GM12878 (cell line): ENCODE data around the gene DET1. TPM values are rescaled to one million over a fixed set of nuclear protein-coding genes. Genes with fewer than 3 reads are reported as not detected.
"Not testable (repeated sequence)": the region's sequence is repeated elsewhere in the genome, so short reads cannot be mapped to it uniquely, and the experiment has no call there.

Experiments used
- ATAC-seq: fragments of 200-7000 bp; cut with Tn5 transposase; 3 replicates; pipeline ENCODE4 v1.9.1; 2020; ENCODE audit warnings: mild to moderate bottlenecking, moderate library complexity
- BruUV-seq: library from RNA; stranded (reverse); fragments of 400-500 nt; replicated peaks from 2 replicates; lab custom pipeline; 2021; lab: Mats Ljungman, UMichigan
- CTCF ChIA-PET: fragments of 300-600 bp; sonication (Branson Sonifier 250); formaldehyde crosslinking; extraction: SDS; loops from one replicate; lab custom pipeline; 2021; ENCODE audit warnings: inconsistent platforms; lab: Yijun Ruan, JAX
- POLR2A ChIA-PET: fragments of 350-600 bp; formaldehyde crosslinking; extraction: SDS; loops from one replicate; lab custom pipeline; 2021; ENCODE audit warnings: inconsistent platforms; lab: Charles Lee
- RAD21 ChIA-PET: fragments of 300-600 bp; sonication (Branson Sonifier 250); formaldehyde crosslinking; loops from one replicate; lab custom pipeline; 2023; ENCODE audit warnings: antibody characterized with exemption; ENCODE audit not compliant: unreplicated experiment; lab: Charles Lee
- SMC1A ChIA-PET: fragments of 300-600 bp; sonication (Branson Sonifier 250); formaldehyde crosslinking; loops from one replicate; lab custom pipeline; 2023; ENCODE audit not compliant: unreplicated experiment, uncharacterized antibody; lab: Charles Lee
- DNase-seq: peaks from one replicate; pipeline ENCODE4 v3.0.0-alpha.2; 2011; ENCODE audit warnings: low read depth, low spot score
- FAIRE-seq: peaks from 3 replicates; lab custom pipeline; 2011; peaks lifted over from hg19 to GRCh38; lab: Jason Lieb, UNC
- H2AFZ ChIP-seq: 2 replicates; pipeline ENCODE4 v1.6.0; 2011; ENCODE audit warnings: low read depth, low read length, control low read depth; ENCODE audit not compliant: control insufficient read depth
- H3K27ac ChIP-seq: 2 replicates; pipeline ENCODE4 v1.5.1; 2011; ENCODE audit warnings: control low read depth; ENCODE audit not compliant: control insufficient read depth, insufficient read depth
- H3K27me3 ChIP-seq, 2 experiments: replicated peaks in 1 of 2; 2 replicates each; pipeline versions ENCODE4 v1.6.0 to v1.6.1; 2011; ENCODE audit warnings: low read length in 1 of 2; ENCODE audit not compliant: control insufficient read depth in 2 of 2, insufficient read depth in 2 of 2
- H3K36me3 ChIP-seq, 2 experiments: 2 replicates each; pipeline ENCODE4 v1.5.1; 2011; ENCODE audit warnings: low read length in 1 of 2; ENCODE audit not compliant: control insufficient read depth in 2 of 2, insufficient read depth in 2 of 2
- H3K4me1 ChIP-seq: 2 replicates; pipeline ENCODE4 v1.6.1; 2011; ENCODE audit warnings: mild to moderate bottlenecking, low read length, moderate library complexity, mixed read lengths; ENCODE audit not compliant: control insufficient read depth, insufficient read depth
- H3K4me2 ChIP-seq: 2 replicates; pipeline ENCODE4 v1.6.0; 2011; ENCODE audit warnings: control low read depth; ENCODE audit not compliant: control insufficient read depth, insufficient read depth
- H3K4me3 ChIP-seq: fragments of 200-600 bp; sonication (generic); 2 replicates; pipeline ENCODE4 v1.5.1; 2016
- H3K79me2 ChIP-seq: 2 replicates; pipeline ENCODE4 v1.6.0; 2011; ENCODE audit warnings: low read length; ENCODE audit not compliant: control insufficient read depth, insufficient read depth
- H3K9ac ChIP-seq: 2 replicates; pipeline ENCODE4 v1.8.0; 2011; ENCODE audit warnings: low read length, control low read depth, mixed read lengths; ENCODE audit not compliant: control insufficient read depth, insufficient read depth
- H3K9me3 ChIP-seq: replicated peaks from 3 replicates; pipeline ENCODE4 v1.5.1; 2011; ENCODE audit warnings: mild to moderate bottlenecking, low read length; ENCODE audit not compliant: control insufficient read depth, insufficient read depth
- H4K20me1 ChIP-seq: 2 replicates; pipeline ENCODE4 v1.6.0; 2011; ENCODE audit not compliant: control insufficient read depth, insufficient read depth
- WGBS: methylation state at CpG from one replicate; pipeline ENCODE4 v1.1.6; 2016; ENCODE audit warnings: low lambda C conversion rate; ENCODE audit not compliant: insufficient replicate concordance, insufficient coverage; ENCODE audit errors: missing lambda C conversion rate; 5-methylcytosine and 5-hydroxymethylcytosine counted together
- in situ Hi-C: fragments of 300-500 bp; cut with MboI; formaldehyde crosslinking; loops from 9 replicates; pipeline ENCODE4 v1.14.3; 2018; ENCODE audit warnings: mixed read lengths
- intact Hi-C: fragments of 100-400 bp; cut with micrococcal nuclease; formaldehyde crosslinking; loops from one replicate; pipeline ENCODE4 v1.14.2; 2022; ENCODE audit not compliant: unreplicated experiment
- polyA plus RNA-seq, 11 experiments: library from polyadenylated mRNA; depleted of rRNA in 4 of 11; unstranded in 6 of 11; stranded (reverse) in 5 of 11; fragments of >200 nt; fragmentation: Nextera tagmentation in 4 of 11; fragmentation: Illumina TruSeq in 1 of 11; extraction: Ambion mirVana in 4 of 11; extraction: Trizol in 1 of 11; gene quantifications; 1 replicate in 1 of 11; 2 replicates in 10 of 11; pipeline versions ENCODE4 v1.2.1 to v1.2.3, GENCODE V29; 2011 to 2016; ENCODE audit warnings: inconsistent platforms in 2 of 11, missing spikeins in 2 of 11, low read depth in 1 of 11
- total RNA-seq, 4 experiments: library from RNA; depleted of rRNA in 3 of 4; stranded (reverse); fragments of >200 nt in 3 of 4; fragmentation: Illumina TruSeq in 1 of 4; extraction: Trizol in 1 of 4; gene quantifications; 2 replicates each; pipeline versions ENCODE4 v1.2.1 to v1.2.3, GENCODE V29; 2013 to 2021

DET1 gene
- total and polyA plus RNA-seq, 10 of the 15 experiments (the other 5 are each of a cell fraction or from before 2014, with no cell fraction given), result 0.16 to 2.7 (median 1.4) TPM

DNA sequence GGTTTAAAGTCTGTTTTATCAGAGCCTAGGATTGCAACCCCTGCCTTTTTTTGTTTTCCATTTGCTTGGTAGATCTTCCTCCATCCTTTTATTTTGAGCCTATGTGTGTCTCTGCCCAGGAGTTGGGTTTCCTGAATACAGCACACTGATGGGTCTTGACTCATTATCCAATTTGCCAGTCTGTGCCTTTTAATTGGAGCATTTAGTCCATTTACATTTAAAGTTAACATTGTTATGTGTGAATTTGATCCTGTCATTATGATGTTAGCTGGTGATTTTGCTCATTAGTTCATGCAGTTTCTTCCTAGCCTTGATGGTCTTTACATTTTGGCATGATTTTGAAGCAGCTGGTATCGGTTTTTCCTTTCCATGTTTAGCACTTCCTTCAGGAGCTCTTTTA lies 11.5 kb upstream of the DET1 start:
- DNase-seq, H3K36me3 ChIP-seq, H3K9ac ChIP-seq, SMC1A ChIA-PET, H2AFZ ChIP-seq, H3K27me3 ChIP-seq, intact Hi-C loops, H4K20me1 ChIP-seq, H3K4me2 ChIP-seq, BruUV-seq, H3K79me2 ChIP-seq, H3K4me3 ChIP-seq, FAIRE-seq, H3K27ac ChIP-seq, POLR2A ChIA-PET, ATAC-seq, CTCF ChIA-PET, H3K9me3 ChIP-seq, in situ Hi-C loops, RAD21 ChIA-PET, H3K4me1 ChIP-seq: not testable (repeated sequence)
- WGBS, result 0% methylated on average over 1 of the region's 1 CpG

DNA sequence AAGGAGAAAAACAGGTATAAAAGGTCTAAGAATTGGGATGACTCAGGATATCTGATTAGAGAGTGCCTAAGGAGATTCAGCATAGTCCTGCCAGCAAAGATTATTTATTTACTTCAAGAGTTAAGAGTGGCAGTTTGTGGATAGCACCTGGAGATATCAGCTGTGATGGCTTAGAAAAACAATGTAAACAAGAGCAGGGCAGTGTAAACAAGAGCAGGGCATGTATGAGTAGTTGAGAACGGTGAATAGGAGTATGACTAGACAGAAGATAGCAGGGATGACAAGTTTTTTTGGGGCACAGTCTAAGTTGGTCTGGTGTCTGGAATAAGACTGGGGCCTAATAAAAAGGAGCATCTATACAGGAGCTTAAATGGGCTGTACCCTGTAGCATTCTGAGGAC lies 1.5 kb upstream of the DET1 start:
- H3K36me3 ChIP-seq, H3K79me2 ChIP-seq, H3K27ac ChIP-seq, RAD21 ChIA-PET, H3K4me3 ChIP-seq, SMC1A ChIA-PET, BruUV-seq, FAIRE-seq, DNase-seq, in situ Hi-C loops, H2AFZ ChIP-seq, H3K27me3 ChIP-seq, POLR2A ChIA-PET, H3K4me2 ChIP-seq, CTCF ChIA-PET, ATAC-seq, H3K9ac ChIP-seq, H4K20me1 ChIP-seq, H3K9me3 ChIP-seq, H3K4me1 ChIP-seq: not testable (repeated sequence)
- 89% methylated on average over 1 of the region's 1 CpG for WGBS
- intact Hi-C loops, result loop anchor here (5.0 kb wide), 1 partner anchor 74 kb away; the partner anchor contains the start of gene AEN

DNA sequence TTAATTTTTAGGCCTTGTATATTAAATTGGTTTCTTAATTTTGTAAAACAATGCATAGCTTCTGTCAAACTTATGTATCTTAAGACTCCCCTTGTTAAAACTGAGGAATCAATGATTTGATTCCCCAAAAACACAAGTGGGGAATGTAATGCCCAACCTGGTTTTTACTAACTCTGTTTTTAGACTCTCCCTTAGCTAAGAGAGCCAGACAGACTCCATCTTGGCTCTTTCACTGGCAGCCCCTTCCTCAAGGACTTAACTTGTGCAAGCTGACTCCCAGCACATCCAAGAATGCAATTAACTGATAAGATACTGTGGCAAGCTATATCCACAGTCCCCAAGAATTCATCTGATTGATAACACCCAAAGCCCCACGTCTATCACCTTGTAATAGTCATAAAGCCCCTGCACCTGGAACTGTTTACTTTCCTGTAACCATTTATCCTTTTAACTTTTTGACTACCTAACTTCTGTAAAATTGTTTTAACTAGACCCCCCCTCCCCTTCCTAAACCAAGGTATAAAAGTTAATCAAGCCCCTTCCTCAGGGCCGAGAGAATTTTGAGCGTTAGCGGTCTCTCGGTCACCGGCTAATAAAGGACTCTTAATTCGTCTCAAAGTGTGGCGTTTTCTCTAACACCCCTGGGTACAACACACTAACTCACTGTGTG lies 768 bp downstream of the DET1 start:
- H3K36me3 ChIP-seq, POLR2A ChIA-PET, H3K27me3 ChIP-seq, H3K9me3 ChIP-seq, H3K4me1 ChIP-seq, H4K20me1 ChIP-seq, H3K79me2 ChIP-seq, in situ Hi-C loops, ATAC-seq, DNase-seq, SMC1A ChIA-PET, FAIRE-seq, RAD21 ChIA-PET: not testable (repeated sequence)
- H3K4me3 ChIP-seq, result peak overlapping the region; percentile 84
- 2% methylated on average over 7 of the region's 8 CpGs for WGBS
- peak overlapping the region; percentile 83 for H3K9ac ChIP-seq
- CTCF ChIA-PET, result interaction anchor here (2.7 kb wide), 1 partner anchor 79 kb away, joined by 7 read pairs; no protein-coding TSS in a partner anchor
- peak overlapping the region; percentile 83 for H3K27ac ChIP-seq
- TSS peak; percentile 89 for BruUV-seq
- intact Hi-C loops, result loop anchor here (1.0 to 5.0 kb wide), 2 partner anchors 77 to 78 kb away; partner anchors contain the start of genes AEN, MRPL46 and MRPS11
- peak overlapping the region; percentile 86 for H3K4me2 ChIP-seq
- peak overlapping the region; percentile 98 for H2AFZ ChIP-seq
